Dermis blood vessel endothelial cell (primary cell): Measurements from ENCODE around the gene AMZ1. TPM values are rescaled to one million over a fixed set of nuclear protein-coding genes. Genes with fewer than 3 reads are reported as not detected.

Experiments
- DNase-seq: peaks from one replicate; pipeline ENCODE4 v3.0.0; 2010
- total RNA-seq: library from RNA; depleted of rRNA; stranded (reverse); fragments of >200 nt; gene quantifications from 2 replicates; pipeline ENCODE4 v1.2.3, GENCODE V29; 2014

The AMZ1 gene
- total RNA-seq, 1 donor from 2014 or later = under 0.01 TPM

GRCh38 chr7:2754912-2755311 lies 66.9 kb downstream of the AMZ1 start:
- no peak for DNase-seq

- DNase-seq = no peak
These were observed 67.5 kb downstream of the AMZ1 start for GRCh38 chr7:2755531-2755930.

- DNase-seq = peak; percentile 61
These were observed 69.4 kb downstream of the AMZ1 start for GRCh38 chr7:2757361-2757903.

- peak; percentile 90 for DNase-seq
These were observed 70.1 kb downstream of the AMZ1 start for GRCh38 chr7:2757904-2758672.

- no peak for DNase-seq
These were observed 70.9 kb downstream of the AMZ1 start for GRCh38 chr7:2758673-2759616.

- DNase-seq = no peak
These were observed 71.7 kb downstream of the AMZ1 start for GRCh38 chr7:2759736-2760097.

- DNase-seq = peak; percentile 46
These were observed 72.3 kb downstream of the AMZ1 start for GRCh38 chr7:2760098-2760889.

- no peak for DNase-seq
These were observed 73.2 kb downstream of the AMZ1 start for GRCh38 chr7:2761131-2761624.

- no peak for DNase-seq
These were observed 73.9 kb downstream of the AMZ1 start for GRCh38 chr7:2761801-2762497.

- DNase-seq = peak; percentile 26
These were observed 75.6 kb downstream of the AMZ1 start for GRCh38 chr7:2763597-2763996.

GRCh38 chr7:2764621-2765020 lies 76.6 kb downstream of the AMZ1 start:
- DNase-seq = no peak

Other genes with a start within 250 kb of the AMZ1 start
- not detected in 2 replicates for gene GRIFIN, start 211.8 kb upstream of the AMZ1 start, total RNA-seq
- gene LFNG, start 168.4 kb upstream of the AMZ1 start, total RNA-seq = 26.4 and 36.4 TPM in 2 replicates
- gene BRAT1, start 132.7 kb upstream of the AMZ1 start, total RNA-seq = 31.7 and 38.0 TPM in 2 replicates
- gene IQCE, start 129.2 kb upstream of the AMZ1 start, total RNA-seq = 6.0 and 10.4 TPM in 2 replicates
- gene TTYH3, start 56.2 kb upstream of the AMZ1 start, total RNA-seq = 72.8 and 159 TPM in 2 replicates
- 17.4 and 78.6 TPM in 2 replicates for gene GNA12, start 156.1 kb downstream of the AMZ1 start, total RNA-seq